ENCODE results near the gene AGPAT4. TPM values are rescaled to one million over a fixed set of nuclear protein-coding genes. Genes with fewer than 3 reads are reported as not detected.

Gene AGPAT4
- total and polyA plus RNA-seq, 2 of the 4 experiments (the other 2 are of a cell fraction) = 3.6 to 3.8 TPM

GRCh38 chr6:161110028-161110779 lies 163.7 kb downstream of the AGPAT4 start:
- Histone ChIP-seq H3K23ac (ENCODE audit: low read depth, low read length) (no peak overlapping the region), H2AK5ac (ENCODE audit: low read depth, low read length) (no peak overlapping the region), H3K4me2 (ENCODE audit: low read depth, low read length) (no peak overlapping the region), H4K91ac (ENCODE audit: insufficient read depth, low read depth, low read length) (no peak overlapping the region), H3K27ac (ENCODE audit: insufficient read depth, low read length) (no peak overlapping the region), H2BK20ac (ENCODE audit: low read depth, low read length) (no peak overlapping the region), H2AFZ (replicated peaks; ENCODE audit: low read length, poor library complexity) (no peak overlapping the region), H2BK120ac (ENCODE audit: low read depth, low read length) (no peak overlapping the region), H3K27me3 (ENCODE audit: control insufficient read depth, insufficient read depth, low read length) (no peaks in the 10 kb centered on the region), H3K18ac (ENCODE audit: low read depth, low read length) (no peak overlapping the region), H4K8ac (ENCODE audit: low read depth in 2 of 2, low read length in 2 of 2) (no peak overlapping the region), H3K4me1 (ENCODE audit: control insufficient read depth, insufficient read depth, low read length) (peaks cover 2% of the 10 kb centered on the region; the same call in 1 of the 2 replicates), H2BK5ac (ENCODE audit: low read depth, low read length, poor library complexity, severe bottlenecking) (no peak overlapping the region), H4K20me1 (ENCODE audit: insufficient read depth, low read length) (no peaks in the 10 kb centered on the region), H2AK9ac (replicated peaks; ENCODE audit: low read depth, low read length, poor library complexity) (no peak overlapping the region), H4K5ac (ENCODE audit: low read depth, low read length) (no peak overlapping the region), H3K36me3 (ENCODE audit: control insufficient read depth, insufficient read depth, low read length) (peaks cover 37% of the 10 kb centered on the region), H3K9ac (ENCODE audit: low read depth, low read length) (no peak overlapping the region), H3K4me3 (ENCODE audit: insufficient read depth, low read depth, low read length) (no peak overlapping the region), H2BK15ac (ENCODE audit: low read depth, low read length) (no peak overlapping the region), H3K9me1 (ENCODE audit: insufficient read depth, low read length) (peaks cover 2% of the 10 kb centered on the region; the same call in 1 of the 2 replicates), H3K9me3 (ENCODE audit: control insufficient read depth, insufficient read depth, low read length) (no peaks in the 10 kb centered on the region), H3K4ac (ENCODE audit: low read depth, low read length) (no peak overlapping the region), H3K56ac (ENCODE audit: extremely low read depth, insufficient read depth, low read length) (no peak overlapping the region), H3K79me1 (ENCODE audit: low read depth in 1 of 2, low read length in 2 of 2) (no peaks in the 10 kb centered on the region; a peak in 1 of 4 replicates), H3K14ac (replicated peaks; ENCODE audit: low read depth, low read length) (no peak overlapping the region)
- DNase-seq (no peak), ATAC-seq (ENCODE audit: low read depth) (no peak)
- POLR2A ChIA-PET (ENCODE audit: unreplicated experiment) = no interaction called here
- BruUV-seq (replicated peaks) = no TSS peak
- intact Hi-C loops (cut with micrococcal nuclease) (no loop called here), in situ Hi-C loops (cut with MboI; ENCODE audit: low sequenced_read_pairs) (no loop called here), dilution Hi-C loops (cut with HindIII; ENCODE audit: low sequenced_read_pairs, unreplicated experiment) (no loop called here)
- no CpG with 5 or more reads among the region's 14 CpGs for WGBS, 2 experiments (ENCODE audit: extremely low coverage in 2 of 2, insufficient read length in 1 of 2)
- TF ChIP-seq NFE2L2 (IDR thresholded peaks at IDR 0.05; ENCODE audit: low read depth, low read length) = no peak
- TF ChIP-seq MAZ (IDR thresholded peaks at IDR 0.05; ENCODE audit: borderline replicate concordance, low read depth, low read length) = no peak
- no peak for TF ChIP-seq MXI1 (IDR thresholded peaks at IDR 0.05; ENCODE audit: borderline replicate concordance, low read depth, low read length)
- CTCF ChIA-PET = no interaction called here
